Stimulated activated CD8-positive, alpha-beta memory T cell treated with anti-CD3 and anti-CD28 coated beads, Interleukin-7, amount 100 ng/mL, for 1 hour (primary cell): Measurements from ENCODE around the gene DLX5.

Experiments used
- DNase-seq, 2 donors: peaks; one replicate each; pipeline ENCODE4 v3.0.0-alpha.2; 2020; ENCODE audit warnings: low read depth in 2 of 2

DLX5 gene

DNA sequence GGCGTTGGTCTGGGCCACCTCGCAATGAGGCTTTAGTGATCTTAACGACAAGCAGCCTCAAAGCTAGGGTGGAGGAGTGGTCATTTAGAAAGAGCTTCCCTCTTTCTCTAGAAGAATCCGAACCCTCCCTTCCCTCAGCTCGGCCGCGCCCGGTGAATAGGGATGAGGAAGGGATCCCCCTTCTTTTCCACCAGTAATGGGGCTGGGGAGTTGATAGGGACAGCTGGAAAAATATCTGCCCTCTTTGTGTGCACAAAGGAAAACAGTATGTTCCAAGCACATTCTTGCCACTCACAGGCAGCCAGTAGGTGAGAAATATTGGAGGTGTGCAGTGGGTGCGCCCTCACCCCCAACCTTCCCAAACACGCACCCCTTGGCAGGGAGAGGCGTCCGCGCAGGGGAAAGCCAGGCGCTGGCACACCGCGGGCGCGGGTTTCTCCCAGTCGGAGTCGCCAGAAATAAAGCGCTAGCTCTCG is 6.5 kb downstream of the DLX5 start:
- no peak for DNase-seq

DNA sequence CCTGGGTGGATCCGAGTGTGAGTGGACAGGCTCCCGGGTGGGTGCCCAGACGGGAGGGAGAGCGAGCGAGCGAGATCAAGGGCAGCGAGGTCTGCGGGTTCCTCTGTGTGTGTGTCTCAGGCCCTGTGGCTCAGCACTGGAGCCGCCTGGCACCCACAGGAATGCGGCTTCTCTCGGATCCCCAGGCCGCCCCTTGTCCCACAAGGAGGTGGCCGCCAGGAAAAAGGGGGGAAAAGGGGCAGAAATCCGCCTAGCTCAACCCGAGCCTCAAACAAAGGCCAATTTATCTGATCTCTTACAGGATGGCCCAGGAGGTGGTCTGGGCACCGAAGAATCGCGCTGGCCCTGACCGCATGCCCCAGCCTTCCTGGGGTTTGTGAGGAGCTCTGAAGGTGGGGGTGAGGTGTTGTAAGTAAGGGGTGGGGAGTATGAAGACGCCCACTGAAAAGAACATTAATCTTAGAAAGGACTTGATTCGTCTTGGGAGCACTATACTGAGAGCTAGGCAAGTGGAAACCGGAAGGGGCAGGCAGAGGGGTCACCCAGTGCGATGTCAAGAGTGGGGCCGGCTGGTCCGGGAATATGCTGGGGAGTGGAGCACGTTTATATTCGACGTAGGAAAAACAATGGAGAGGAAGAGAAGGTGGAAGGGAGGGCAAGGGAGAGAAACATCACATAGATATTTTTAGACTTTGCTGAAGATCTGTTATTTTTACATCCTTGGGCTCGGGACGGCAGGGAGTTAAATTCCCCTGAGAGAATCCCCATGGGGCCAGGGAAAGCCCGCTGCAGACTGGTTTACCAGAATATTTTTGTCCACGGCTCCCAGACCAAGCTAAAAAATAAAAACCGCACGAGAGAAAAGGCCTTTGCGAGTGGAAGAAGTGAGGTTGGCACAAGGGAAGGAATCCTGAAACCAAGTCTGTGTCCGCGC is 7.2 kb downstream of the DLX5 start:
- no peak for DNase-seq

DNA sequence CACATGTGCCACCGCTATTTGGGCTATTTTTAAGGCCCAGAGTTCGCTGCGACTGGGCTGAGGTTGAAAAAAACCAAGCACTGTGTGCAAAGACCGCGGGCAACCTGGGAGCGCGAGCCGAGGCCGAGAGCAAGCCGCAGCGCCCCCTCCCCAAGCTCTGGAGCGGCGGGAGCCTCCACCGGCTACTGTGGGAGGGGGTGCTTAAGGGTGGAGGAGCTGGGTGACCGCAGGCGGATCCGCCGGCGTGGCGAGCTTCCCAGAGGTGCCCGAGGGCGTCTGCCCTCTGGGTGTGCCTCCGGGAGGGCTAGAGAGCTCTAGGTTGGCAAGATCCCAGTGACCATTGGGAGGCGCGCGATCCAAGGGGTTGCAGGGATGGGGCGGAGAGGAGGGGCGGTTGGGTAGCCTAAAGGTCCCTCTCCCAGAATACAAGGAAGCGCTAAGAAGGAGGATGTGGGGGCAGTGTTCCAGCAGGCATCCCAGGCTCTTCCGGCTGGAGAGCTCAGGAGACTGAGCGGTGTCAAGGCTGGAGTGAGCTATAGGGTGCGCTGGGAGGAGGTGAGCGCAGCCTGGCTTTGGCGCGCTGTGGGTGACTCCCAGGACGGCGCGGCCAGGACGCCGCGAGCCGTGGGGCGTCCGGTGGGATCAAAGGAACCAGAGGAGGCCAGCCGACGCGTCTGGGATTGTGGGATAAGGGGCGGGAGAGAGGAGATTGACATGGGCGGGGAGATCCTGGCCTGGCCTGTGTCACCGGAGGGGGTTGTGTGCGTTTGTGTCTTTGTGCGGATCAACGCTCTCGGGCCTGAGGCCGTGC is 8.0 kb downstream of the DLX5 start:
- no peak for DNase-seq

DNA sequence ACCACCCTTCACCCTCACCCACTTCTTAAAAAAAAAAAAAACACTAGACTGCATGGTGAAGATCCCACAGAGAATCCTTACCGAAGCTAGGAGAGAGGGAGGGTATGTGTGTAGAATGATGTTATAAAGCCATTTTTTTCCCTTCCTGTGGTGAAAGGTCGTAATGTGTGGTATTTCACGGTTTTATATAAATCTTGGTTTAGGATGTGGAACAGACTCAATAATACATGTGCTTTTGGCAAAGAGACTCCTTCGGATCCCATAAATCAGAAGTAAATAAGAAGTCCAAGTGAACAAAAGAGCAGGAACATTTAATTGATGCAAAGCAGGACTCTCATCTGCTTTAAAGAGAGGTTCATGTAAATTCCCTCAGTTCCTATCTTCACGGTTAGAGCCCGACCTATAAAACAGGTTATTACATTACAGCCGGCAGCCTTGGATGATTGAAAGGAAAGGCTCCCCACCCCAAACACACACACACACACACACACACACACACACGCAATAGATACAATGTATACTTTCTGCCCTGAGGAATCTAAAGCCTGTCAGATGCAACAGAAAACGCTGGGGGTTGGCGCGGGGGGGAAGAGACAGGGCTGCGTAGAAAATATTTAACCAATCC is 8.8 kb downstream of the DLX5 start:
- no peak for DNase-seq

DNA sequence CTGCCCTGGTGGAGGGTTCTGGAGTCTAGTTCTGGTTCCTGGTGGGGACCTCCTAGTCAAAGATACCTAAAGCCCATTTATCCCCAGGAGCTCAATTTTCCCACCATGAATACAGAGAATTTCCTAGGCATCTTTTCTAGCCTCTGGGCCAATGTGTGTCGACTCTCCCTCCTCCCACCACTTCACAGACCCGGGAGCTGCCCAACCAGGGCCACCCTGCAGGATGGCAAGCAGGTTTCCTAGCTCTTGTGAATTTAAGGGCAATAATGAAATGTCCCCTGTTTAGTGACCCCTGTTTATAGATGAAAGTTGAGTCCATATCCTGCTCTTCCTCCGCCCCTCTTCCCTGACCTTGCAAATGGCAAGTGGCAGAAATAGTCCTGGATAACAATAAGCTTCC is 9.4 kb downstream of the DLX5 start:
- DNase-seq, result no peak

DNA sequence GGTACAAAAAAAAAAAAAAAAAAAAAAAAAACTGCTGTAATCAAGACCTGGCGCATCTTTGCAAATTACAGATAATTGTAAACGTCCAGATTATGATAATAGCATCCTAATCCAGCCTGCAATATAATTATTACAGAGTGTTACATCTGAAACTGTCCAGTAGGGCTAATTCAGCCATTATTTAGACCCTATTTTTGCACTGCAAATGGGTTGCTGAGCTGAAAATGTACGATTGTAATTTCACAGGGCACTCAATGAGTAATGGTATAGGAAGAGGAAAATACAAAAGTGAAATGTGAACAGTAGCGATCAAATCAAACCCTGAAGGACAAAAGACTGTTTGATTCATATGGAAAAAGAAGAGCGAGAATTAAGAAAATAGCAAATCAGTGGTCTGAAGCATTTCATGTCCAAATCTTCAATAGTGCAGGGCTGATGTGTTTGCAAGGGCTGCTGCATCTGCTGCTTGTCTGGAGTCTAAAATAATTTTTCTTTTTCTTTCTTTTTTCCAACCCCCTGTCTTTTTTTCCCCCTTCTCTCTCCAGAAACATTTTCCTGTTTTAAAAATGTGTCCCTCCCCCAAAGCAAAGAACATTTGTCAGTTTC is 10.4 kb downstream of the DLX5 start:
- DNase-seq, result no peak

DNA sequence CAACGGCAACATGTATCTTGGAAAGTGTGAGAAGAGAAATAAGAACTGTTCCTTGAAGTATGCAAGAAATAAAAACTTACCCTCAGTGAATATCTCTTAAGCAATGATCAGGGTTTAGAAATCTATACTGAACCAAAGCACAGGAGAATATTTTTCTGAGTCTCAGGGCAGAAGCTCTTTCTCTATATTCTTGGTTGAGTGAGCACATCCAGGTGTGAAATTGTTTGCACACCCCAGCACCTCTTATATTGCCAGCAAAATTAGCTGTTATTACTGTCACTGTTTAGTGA is 10.8 kb downstream of the DLX5 start:
- no peak for DNase-seq

DNA sequence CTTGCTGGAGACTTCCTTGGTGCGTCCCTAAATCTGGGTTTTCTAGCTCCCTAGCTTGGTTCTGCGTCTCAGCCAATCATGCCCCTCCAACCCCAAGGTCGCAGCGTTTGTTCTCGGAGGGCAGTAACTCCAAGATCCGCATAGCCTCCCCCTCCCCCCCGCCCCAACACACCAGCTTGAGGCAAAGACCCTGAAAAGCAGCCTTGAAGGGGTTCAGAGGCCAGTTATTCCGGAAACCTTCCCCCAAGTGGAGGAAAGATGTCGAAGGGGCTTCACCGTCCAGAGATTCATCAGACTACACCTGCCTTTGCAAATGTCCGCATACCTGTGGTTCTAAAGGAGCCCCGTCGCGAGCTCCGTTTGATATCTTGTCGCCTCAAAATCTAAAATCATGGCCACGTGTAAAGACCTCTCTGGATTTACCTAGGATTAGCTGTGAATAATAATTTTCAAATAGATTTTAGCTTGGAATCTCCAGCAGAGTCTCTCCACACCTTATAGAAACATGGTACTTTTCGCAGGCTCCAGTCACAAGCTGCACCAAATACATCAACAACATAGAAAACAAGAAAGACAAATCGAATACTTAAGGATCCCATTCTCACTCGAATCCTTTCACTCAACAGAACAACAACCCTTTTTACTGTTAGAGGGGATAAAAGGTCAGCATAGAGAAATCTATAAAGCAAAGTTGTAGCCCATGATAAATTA is 11.3 kb downstream of the DLX5 start:
- no peak for DNase-seq

DNA sequence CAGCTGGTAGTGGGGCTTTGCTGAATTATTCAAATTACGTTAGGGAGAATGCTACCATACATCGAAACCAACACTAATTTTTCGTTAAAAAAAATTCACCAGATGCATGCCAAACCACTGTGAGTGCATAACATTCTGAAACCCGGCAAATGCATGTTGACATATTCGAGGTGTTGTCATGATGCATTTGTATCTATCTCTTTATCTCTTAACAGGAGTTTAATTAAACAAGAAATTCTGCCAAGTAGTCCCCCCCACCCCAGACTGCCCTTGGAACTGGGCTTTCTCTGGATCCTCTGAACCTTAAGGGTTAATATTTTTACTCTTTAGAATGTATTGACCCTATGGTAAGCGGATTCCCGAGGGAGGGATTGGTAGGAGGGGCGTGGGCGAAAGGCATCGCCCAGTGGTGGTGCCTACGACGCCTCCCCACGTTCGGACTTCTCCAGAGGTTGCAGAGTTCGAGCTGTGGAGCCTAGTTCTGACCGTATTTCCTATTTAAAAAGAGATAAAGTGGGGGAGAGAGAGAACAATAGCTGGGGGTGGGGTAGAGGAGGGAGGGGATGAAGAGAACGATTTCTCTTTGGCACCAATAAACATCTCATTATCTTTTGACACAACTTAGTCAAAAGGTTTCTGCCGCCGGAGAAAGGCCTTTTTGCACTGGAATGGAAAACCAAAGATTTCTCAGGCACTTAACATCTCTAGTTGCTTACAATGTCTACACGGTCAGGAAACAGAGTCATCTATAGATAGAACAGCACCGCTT is 12.1 kb downstream of the DLX5 start:
- no peak for DNase-seq

DNA sequence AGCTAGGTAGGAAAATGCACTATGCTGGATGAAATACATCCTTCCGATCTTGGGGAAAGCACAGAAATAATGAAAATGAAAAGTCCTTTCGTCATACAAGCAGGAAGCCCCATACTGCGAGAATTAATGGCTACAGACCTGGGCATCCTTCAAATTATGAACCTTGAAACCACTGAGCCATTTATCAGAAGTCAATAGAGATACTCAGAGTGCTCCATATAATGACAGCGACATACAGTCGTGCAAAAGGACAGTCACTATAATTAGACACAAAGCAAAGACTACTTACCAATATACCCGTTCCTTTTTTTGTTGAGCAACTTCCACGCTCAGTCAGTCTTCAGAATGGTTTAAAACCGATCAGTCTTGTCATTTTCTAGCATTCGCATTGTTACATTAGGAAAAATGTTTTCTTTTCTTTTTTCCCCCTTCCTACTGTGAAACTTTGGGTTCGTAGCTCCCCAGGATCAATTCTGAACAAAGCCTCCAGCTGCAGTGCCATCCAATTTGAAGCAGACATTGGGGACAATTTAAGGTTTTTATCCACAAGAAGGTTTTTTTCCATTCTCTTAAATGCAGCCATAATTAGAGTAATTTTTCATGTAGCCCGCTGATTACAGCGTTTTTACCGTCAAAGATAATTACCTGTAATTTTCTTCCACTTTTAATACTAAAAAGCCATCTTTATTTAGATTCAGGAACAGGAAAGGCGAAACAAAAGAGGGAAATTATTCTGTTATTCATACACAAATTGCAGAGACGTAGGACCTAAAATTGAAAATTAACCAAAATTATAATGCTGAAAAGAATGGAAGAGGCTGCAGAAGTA is 12.9 kb downstream of the DLX5 start:
- no peak for DNase-seq

DNA sequence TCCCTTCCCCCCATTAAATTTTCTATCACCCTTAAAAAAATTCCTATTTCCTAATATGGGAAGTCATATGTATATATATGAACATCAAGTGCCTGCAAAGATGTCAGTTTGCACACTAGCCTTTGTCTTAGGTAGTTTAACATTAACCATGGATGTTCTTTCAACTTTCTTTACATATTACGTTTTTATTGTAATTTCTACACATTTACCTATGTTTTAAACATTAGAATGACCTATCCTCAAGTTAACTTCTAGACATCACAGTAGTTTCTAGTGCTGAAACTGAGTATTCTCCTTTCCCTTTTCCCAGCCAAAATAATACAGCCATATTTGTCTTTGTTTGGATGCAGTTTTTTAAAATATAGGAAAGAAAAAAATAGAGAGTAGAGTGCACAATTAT is 13.5 kb downstream of the DLX5 start:
- DNase-seq, result no peak

DNA sequence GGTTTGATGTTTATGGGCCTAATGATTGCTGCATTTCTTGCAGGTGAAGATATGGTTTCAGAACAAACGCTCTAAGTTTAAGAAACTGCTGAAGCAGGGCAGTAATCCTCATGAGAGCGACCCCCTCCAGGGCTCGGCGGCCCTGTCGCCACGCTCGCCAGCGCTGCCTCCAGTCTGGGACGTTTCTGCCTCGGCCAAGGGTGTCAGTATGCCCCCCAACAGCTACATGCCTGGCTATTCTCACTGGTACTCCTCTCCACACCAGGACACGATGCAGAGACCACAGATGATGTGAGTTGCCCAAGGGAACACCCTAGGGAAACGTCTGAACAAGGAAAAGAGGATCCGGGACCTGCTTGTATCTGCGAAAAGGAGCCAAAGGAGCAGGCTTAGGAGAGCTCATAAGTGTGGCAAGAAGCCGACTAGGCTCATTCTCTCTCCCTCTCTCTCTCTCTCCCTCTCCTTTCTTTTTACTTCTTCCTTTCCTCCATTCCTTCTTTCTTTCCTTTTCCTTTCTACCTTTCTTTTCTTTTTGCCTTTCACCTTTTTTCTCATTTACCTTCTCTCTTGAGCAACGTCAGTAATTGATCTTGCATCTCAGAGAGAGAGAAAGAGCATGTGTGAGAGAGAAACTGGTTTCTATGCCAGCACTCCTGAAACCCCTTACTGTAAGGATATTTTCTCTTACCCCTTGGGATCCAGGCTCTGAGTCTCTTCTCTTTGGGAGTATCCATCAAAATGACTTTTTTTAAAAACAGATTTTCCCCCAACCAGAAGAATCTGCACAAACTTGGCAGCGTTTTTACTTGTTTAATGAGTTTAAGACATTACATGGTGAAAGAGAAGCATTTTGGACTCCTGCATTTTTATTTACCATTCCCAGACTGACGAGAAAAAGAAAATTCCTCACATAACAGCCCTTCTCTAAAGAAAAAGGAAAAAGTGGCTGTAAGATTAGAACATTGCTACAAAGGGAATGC is 14.6 kb downstream of the DLX5 start:
- no peak for DNase-seq

DNA sequence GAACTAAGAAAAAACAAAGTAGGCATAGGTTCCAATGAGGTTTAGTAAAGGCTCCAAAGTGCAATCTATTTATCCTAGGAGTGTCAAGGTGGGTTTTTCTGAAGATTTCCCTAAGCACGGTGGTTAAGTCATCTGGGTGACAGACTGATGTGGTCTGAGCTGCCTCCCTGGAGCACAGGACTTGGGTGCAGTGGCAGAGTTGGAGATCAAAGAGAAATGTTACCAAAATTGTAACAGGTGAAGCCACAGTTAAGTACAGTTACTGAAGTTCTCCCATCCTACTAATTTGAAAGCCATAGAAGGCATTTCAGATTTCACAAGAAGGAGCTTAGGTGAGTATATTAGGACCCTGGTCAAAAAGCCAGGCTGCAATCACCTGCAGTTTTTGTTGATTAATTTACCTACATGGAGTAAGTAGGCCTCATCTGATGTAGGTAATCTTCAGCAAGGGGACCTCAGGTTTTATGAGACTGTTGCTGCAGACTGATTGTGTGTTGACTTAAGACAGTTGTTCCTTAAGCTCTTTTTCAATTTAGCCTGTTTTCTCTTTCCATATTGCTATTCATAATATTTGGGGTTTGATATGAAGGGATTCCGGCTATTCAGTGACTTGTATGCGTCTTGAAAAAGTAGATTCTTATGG is 16.2 kb downstream of the DLX5 start:
- DNase-seq, result no peak

DNA sequence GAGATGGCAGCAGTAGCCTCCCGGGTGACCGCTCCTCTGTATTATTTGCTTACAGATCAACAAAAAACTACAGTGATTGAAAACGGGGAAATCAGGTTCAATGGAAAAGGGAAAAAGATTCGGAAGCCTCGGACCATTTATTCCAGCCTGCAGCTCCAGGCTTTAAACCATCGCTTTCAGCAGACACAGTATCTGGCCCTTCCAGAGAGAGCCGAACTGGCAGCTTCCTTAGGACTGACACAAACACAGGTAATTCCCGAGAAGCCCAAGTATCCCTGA is 17.1 kb downstream of the DLX5 start:
- no peak for DNase-seq

DNA sequence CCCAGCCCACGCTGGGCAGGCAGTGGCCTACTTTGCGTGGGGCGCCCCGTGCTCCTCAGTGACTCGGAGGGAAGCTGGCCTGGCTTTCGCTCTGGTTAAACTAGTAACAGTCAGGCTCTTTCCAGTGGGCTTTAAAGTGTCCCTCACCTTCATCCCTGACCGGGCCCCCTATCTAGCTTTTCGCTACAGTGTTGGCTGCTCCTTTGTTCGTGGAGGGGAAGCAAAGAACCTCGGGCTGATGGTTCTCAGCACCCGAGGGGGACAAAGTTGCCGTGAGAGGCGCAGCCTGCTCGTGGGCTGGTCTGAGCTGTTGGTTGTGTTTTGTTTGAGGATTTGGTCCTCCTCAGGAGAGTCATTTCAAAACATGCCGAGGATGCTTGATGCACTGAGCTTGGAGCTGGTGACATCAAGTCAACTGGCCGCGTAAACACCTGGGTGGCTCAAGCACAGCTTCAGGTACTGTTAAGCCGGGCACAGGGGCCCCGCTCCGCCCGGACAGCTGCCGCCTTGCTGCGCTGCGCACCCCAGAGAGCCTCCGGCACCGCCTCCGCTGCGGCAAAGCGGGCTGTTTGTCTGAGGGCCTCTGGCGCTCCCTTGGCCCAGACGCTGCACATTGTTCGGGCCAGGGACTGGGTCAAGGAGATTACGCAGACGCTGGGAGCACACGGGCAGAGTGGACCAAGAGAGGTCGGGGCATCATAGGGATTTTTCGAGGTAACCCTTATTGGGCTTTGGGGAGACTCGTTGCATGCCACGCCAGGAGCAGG is 17.6 kb downstream of the DLX5 start:
- DNase-seq, result no peak

DNA sequence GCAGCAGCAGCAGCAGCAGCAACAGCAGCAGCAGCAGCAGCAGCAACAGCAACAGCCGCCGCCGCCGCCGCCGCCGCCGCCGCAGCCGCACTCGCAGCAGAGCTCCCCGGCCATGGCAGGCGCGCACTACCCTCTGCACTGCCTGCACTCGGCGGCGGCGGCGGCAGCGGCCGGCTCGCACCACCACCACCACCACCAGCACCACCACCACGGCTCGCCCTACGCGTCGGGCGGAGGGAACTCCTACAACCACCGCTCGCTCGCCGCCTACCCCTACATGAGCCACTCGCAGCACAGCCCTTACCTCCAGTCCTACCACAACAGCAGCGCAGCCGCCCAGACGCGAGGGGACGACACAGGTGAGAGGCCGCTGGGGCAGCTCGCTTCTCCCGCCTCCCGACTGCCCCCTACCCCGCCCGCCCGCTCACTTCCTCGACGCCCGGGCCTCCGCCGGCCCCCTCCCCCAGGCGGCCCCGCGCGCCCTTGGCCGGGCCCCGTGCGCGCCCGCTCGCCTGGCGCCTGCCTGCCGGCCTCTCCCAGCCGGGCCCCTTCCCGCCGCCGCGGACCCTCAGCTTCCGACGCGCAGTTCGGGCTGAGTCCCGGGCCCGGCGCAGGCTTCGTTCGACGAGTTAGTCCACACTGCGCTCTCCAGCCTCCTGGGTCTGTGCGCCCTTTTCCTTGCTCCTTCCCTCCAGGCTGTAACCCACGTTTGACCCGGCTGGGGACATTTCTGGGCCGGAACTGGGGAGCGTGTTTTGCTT is 18.4 kb downstream of the DLX5 start:
- no peak for DNase-seq
